Activated naive CD8-positive, alpha-beta T cell treated with anti-CD3 and anti-CD28 coated beads, Interleukin-2, amount 10 ng/mL, durations not matched to agents 7 days and 5 days (primary cell): ENCODE results near the gene TCF7L2. TPM values are rescaled to one million over a fixed set of nuclear protein-coding genes. Genes with fewer than 3 reads are reported as not detected.

Experiments
- ATAC-seq: fragments of 150-1000 bp; cut with Tn5 transposase; one replicate; pipeline ENCODE4 v1.10.0; 2021; ENCODE audit warnings: low read depth, moderate library complexity
- POLR2A ChIA-PET: fragments of 350-600 bp; sonication (Branson Sonifier 250); formaldehyde crosslinking; loops from one replicate; lab custom pipeline; 2021; ENCODE audit warnings: antibody characterized with exemption; lab: Charles Lee
- DNase-seq: peaks from one replicate; pipeline ENCODE4 v3.0.0; 2021
- H3K27ac Mint-ChIP-seq: one replicate; pipeline ENCODE4 v1.8.0; 2022; ENCODE audit warnings: mild to moderate bottlenecking, mixed read lengths
- H3K27me3 Mint-ChIP-seq: one replicate; pipeline ENCODE4 v1.8.0; 2022; ENCODE audit warnings: mild to moderate bottlenecking, moderate library complexity, mixed read lengths
- H3K36me3 Mint-ChIP-seq: one replicate; pipeline ENCODE4 v1.8.0; 2021; ENCODE audit warnings: mild to moderate bottlenecking, mixed read lengths
- H3K4me1 Mint-ChIP-seq: one replicate; pipeline ENCODE4 v1.8.0; 2021; ENCODE audit warnings: mixed read lengths
- H3K4me3 Mint-ChIP-seq: one replicate; pipeline ENCODE4 v1.8.0; 2022; ENCODE audit warnings: mild to moderate bottlenecking, moderate library complexity, mixed read lengths
- H3K9me3 Mint-ChIP-seq: one replicate; pipeline ENCODE4 v1.8.0; 2021; ENCODE audit warnings: mixed read lengths
- total RNA-seq, 2 experiments: library from RNA; stranded (reverse); gene quantifications; one replicate each; pipeline ENCODE4 v1.2.3, GENCODE V29; 2021

The TCF7L2 gene
- total RNA-seq, 2 experiments from 2014 or later: 1.9 to 2.2 TPM

DNA sequence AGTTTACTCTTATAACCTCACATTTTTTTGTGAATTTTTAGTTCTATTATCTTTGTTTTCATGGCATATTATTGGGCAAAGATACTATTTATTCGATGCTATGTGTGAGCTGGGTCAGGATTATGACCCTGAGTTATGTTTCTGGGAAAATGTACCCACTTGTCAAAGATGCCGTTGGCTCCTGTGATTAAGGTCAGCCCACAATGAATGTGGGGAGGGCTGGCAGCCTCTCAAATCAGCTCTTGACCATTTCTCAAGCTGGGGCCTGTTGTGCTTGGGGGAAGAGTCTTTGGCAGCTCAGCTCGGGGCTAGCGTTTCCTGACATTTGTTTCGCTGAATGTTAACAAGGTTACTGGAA lies 97.5 kb downstream of the TCF7L2 start:
- Mint-ChIP-seq H3K36me3 (no peaks in the 10 kb centered on the region), H3K4me1 (peaks cover 7% of the 10 kb centered on the region), H3K9me3 (peaks cover 3% of the 10 kb centered on the region), H3K4me3 (no peak overlapping the region), H3K27ac (no peak overlapping the region), H3K27me3 (peaks cover 16% of the 10 kb centered on the region)
- DNase-seq: no peak
- ATAC-seq: no peak
- POLR2A ChIA-PET: no interaction called here

DNA sequence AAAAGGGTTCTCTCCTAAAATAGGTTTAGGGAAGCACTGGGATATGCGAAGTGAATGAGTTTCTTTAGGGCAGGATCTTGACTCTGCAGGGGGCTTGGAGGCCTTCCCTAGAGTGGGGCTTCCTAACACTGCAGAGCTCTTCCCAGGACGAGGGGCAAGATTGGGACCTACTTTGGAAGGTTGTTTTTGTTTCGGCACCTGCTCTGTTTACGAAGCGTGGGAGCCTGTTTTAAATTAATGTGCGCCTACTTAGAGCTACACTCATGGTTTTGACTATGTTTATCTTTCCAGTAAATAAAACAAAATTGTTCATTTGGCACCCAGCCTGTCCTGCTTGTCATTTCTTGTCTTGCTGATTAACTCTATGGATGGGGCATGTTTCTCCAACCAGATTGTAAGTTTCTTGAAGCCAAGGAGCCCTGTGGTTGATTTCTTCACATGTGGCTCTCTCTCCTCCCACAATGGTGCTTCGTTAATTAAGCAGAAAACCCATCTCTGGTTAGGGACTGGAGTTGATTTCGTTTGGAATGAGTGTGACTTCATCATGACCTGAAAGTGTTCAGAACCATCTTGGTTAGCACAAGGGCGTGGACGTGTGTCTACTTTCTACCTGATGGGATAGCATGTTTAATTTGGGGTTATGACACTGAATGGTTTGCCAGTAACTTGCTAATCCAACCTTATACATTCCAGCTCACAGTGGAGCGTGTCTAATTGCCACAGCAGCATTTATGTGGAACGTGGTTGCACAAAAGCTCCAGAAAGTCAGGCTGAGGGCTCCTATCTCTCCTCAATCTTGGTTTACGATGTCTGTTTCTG lies 98.1 kb downstream of the TCF7L2 start:
- Mint-ChIP-seq H3K27ac (no peak overlapping the region), H3K27me3 (peaks cover 18% of the 10 kb centered on the region), H3K4me1 (peaks cover 7% of the 10 kb centered on the region), H3K4me3 (no peak overlapping the region), H3K9me3 (peaks cover 3% of the 10 kb centered on the region), H3K36me3 (no peaks in the 10 kb centered on the region)
- POLR2A ChIA-PET: no interaction called here
- ATAC-seq (no peak), DNase-seq (no peak)

DNA sequence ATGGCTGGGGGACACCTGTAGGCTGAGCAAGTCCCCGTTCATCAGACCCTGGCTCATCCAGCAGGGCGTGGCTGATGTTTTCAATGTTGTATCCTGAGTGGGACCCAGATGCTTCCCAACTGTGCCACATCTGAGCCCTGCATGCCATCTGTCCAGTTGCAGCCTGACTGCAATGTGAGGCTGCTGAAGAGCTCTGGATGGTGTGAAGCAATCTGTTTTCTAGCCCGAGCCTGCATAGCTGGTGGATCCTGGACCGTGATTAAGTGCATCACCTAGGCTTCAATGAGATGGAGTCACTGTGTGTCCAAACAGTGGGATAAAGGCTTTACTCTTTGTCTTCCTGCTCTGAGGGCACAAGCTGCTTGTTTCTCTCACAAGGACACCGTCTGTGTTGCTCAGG lies 99.8 kb downstream of the TCF7L2 start:
- ATAC-seq: no peak
- DNase-seq: no peak
- Mint-ChIP-seq H3K4me3 (no peak overlapping the region), H3K9me3 (peaks cover under 1% of the 10 kb centered on the region), H3K27ac (no peak overlapping the region), H3K4me1 (peaks cover 7% of the 10 kb centered on the region), H3K36me3 (no peaks in the 10 kb centered on the region), H3K27me3 (peaks cover 25% of the 10 kb centered on the region)
- POLR2A ChIA-PET: no interaction called here

DNA sequence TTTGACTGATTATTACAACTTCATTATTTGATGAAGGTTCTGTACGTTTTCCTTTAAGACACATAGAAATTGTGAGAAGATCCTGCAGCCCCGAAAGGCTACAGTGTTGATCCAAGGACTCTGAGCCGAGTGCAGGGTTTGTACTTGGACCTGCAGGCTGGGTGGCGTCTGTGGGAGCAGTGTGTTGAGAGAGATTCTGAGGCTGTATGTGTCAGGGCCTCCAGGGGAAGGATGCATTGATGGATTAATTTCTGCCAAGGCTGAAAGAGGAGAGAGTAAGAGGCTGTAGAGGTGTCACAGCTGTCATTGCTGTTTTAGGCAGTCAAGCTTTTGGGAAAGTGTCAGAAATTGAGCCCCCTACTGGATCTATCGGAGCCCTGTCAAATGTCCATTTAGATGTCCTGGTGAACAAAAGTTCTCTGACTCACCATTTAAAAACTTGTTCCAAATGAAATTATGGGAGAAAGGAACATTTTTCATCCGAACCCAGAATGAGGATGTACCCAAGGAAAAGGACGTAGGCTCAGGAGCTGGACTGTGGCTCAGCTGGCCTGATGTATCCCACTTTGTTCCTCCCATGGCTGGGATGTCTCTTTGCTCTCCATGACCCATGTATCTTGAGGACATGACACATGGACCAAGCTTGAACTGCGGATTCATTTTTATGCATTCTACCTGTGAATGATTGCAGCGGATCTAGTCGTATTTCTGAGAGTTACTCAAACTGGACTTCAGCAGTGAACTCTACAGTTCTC lies 102.2 kb downstream of the TCF7L2 start:
- H3K27me3 Mint-ChIP-seq: peaks cover 35% of the 10 kb centered on the region
- H3K9me3 Mint-ChIP-seq: no peaks in the 10 kb centered on the region
- POLR2A ChIA-PET: no interaction called here
- ATAC-seq (no peak), DNase-seq (no peak)
- no peak overlapping the region for H3K27ac Mint-ChIP-seq
- H3K4me1 Mint-ChIP-seq: peaks cover 7% of the 10 kb centered on the region
- no peaks in the 10 kb centered on the region for H3K36me3 Mint-ChIP-seq
- H3K4me3 Mint-ChIP-seq: no peak overlapping the region

DNA sequence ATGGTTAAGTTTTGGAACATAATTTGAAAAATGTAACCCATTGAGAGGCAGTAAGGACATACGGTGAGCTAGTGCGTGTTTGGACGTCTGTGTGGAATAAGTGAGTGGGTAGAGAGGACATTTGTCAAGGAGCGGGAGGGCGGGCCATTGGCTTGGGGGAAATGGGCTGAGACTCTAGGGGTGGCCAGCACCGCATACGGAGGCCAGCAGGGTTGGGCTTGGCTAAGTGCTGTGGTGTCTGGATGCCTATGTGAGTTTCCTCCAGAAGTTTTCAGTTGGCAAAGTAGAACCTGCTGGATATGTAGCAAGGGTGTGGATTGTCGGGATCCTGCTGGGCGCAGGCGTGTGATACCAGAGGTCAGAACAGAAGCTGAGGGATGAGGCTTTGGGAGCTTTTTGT lies 103.0 kb downstream of the TCF7L2 start:
- ATAC-seq (no peak), DNase-seq (no peak)
- Mint-ChIP-seq H3K27me3 (peaks cover 35% of the 10 kb centered on the region), H3K4me3 (no peak overlapping the region), H3K4me1 (peaks cover 7% of the 10 kb centered on the region), H3K9me3 (no peaks in the 10 kb centered on the region), H3K27ac (no peak overlapping the region), H3K36me3 (no peaks in the 10 kb centered on the region)
- POLR2A ChIA-PET: no interaction called here

- ATAC-seq (no peak), DNase-seq (no peak)
- Mint-ChIP-seq H3K4me1 (peaks cover 7% of the 10 kb centered on the region), H3K9me3 (no peaks in the 10 kb centered on the region), H3K27me3 (peaks cover 35% of the 10 kb centered on the region), H3K27ac (no peak overlapping the region), H3K4me3 (no peak overlapping the region), H3K36me3 (no peaks in the 10 kb centered on the region)
- POLR2A ChIA-PET: no interaction called here
Observed at GRCh38 chr10:113053881-113054280, 103.8 kb downstream of the TCF7L2 start.

DNA sequence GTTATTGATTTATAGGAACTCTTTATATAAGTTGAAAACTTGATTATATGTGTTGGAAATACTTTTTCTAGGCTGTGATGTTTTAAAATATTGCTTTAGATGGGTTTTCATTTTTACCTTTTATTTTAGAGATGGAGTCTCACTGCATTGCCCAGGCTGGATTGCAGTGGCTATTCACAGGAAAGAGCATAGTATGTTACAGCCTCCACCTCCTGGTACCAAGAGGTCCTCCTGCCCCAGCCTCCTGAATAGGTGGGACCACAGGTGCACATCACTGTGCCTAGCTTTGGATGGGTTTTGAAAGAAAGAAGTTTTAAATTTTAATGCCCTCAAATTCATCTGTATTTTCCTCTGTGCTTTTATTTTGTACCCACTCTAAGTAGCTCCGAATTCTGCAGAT lies 105.4 kb downstream of the TCF7L2 start:
- POLR2A ChIA-PET: no interaction called here
- ATAC-seq: no peak
- no peaks in the 10 kb centered on the region for H3K9me3 Mint-ChIP-seq
- peaks cover 35% of the 10 kb centered on the region for H3K27me3 Mint-ChIP-seq
- DNase-seq: no peak
- peaks cover 6% of the 10 kb centered on the region for H3K4me1 Mint-ChIP-seq
- no peak overlapping the region for H3K27ac Mint-ChIP-seq
- H3K36me3 Mint-ChIP-seq: no peaks in the 10 kb centered on the region
- no peak overlapping the region for H3K4me3 Mint-ChIP-seq

DNA sequence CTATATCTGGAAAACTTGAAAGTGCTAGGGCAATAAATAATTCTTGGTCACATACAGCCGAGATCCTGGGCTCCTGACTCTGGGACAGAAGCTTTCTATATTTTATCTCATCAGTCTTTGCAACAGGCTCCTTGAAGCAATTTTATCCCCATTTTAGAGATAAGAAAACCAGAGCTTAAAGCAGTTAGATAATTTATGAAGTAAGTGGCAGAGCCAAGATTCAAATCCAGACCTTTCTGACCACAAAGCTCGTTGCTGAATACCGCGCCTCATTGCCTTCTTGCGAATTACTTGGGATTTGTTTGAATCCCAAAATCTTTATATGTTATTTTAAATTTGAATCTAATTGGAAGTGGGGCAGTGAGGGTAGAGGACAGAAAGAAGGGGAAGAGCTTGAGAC lies 106.0 kb downstream of the TCF7L2 start:
- Mint-ChIP-seq H3K4me3 (no peak overlapping the region), H3K27me3 (peaks cover 35% of the 10 kb centered on the region), H3K36me3 (no peaks in the 10 kb centered on the region), H3K9me3 (no peaks in the 10 kb centered on the region), H3K4me1 (peaks cover 2% of the 10 kb centered on the region), H3K27ac (no peak overlapping the region)
- POLR2A ChIA-PET: no interaction called here
- ATAC-seq (no peak), DNase-seq (no peak)

DNA sequence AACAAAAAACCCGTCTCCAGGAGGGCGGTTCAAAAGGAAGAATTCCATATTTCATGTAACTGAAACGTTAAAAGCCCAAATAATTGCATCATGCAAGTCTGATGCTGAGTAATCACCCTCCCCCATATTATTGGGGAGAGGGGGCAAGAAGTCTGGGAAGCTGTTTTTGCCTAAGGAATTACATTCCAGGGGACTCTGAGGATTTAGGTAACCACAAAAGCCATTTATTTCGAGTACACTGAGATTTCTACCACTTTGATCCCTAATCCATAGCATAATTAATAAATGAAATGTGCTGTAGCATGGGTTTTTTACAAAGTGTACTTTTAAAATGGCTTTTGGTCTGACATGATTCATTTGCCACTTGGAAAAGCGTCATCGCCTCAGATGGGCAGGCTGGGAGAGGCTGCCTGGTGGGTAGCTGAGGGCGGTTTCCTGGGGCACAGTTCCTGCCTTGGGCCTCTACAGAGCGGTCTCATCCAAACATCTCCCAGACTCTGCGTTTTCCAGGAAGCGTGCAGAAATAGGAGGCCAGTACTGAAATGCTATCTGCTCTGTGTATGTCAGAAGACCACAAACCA lies 106.5 kb downstream of the TCF7L2 start:
- no peaks in the 10 kb centered on the region for H3K4me1 Mint-ChIP-seq
- no peaks in the 10 kb centered on the region for H3K36me3 Mint-ChIP-seq
- no peaks in the 10 kb centered on the region for H3K9me3 Mint-ChIP-seq
- no peak overlapping the region for H3K27ac Mint-ChIP-seq
- no peak for ATAC-seq
- H3K27me3 Mint-ChIP-seq: peaks cover 36% of the 10 kb centered on the region
- DNase-seq: no peak
- POLR2A ChIA-PET: no interaction called here
- no peak overlapping the region for H3K4me3 Mint-ChIP-seq

DNA sequence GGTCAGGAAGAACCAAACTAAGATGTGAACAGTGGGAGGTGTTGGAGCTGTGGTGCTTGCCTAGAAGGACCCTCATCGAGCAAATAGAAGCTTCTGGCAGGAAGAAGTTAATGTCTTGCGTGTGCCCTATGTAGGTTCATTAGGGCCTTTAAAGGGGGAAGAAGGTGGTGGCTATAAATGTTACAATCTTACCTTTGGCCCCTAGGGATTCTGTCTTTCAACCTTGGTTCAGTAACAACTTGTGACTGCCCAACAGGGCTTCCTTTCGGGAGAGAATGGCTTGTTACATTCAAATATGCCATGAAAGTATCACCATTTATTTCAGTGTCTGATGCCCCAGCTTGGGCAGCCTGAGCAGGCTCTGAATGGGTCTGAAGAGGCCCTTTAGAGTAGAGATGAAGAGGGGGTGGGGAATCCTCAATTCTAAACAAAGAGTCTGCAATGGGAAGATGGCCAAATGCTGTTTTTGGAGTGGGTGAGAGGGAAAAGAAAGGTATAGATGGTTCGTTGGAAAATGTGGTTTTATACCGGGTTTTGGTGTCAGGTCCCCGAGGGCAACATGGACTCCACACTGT lies 108.0 kb downstream of the TCF7L2 start:
- H3K4me1 Mint-ChIP-seq: no peaks in the 10 kb centered on the region
- H3K9me3 Mint-ChIP-seq: no peaks in the 10 kb centered on the region
- peaks cover 30% of the 10 kb centered on the region for H3K27me3 Mint-ChIP-seq
- DNase-seq (no peak), ATAC-seq (no peak)
- H3K27ac Mint-ChIP-seq: no peak overlapping the region
- H3K36me3 Mint-ChIP-seq: no peaks in the 10 kb centered on the region
- POLR2A ChIA-PET: no interaction called here
- no peak overlapping the region for H3K4me3 Mint-ChIP-seq

DNA sequence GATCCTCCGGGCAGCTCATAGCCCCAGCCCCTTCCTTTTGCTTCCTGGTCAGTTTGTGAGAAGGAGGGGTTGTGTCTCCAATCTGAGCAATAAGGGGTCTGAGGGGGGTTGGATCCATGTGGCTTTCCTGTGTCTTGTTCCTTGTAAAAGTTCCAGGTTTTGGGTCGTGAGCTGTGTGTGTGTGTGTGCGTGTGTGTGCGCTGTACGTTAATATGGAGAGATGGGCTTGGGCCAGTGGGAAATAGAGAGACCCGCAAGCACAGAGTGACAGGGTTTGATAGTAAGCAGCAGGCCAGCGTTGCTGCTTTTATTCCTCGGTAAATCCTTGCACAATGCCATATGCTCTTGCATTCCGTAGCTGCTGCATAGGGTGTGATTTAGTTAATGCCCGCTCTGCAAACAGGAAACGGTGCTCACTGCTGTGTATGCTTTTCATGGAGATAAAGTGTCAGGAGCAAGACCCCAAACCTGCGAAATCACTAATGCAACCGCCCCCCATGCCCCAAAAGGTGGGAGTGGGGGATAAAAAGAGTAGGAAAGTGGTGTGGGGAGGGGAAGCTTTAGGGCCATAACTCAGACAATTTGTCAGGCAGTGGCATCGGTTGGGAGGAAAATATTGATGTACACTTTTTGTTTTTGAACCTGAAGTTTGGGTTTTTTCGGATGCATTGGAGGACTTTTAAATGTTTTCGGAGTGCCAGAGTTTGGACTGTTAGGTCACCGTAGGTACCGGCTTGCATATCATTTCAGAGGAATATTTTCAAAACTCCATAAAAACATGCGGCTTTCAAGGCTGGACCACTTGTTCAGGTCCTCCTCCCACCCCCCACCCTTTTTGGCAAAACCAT lies 108.7 kb downstream of the TCF7L2 start:
- DNase-seq (no peak), ATAC-seq (no peak)
- Mint-ChIP-seq H3K4me1 (no peaks in the 10 kb centered on the region), H3K27me3 (peaks cover 28% of the 10 kb centered on the region), H3K36me3 (no peaks in the 10 kb centered on the region), H3K27ac (no peak overlapping the region), H3K9me3 (no peaks in the 10 kb centered on the region), H3K4me3 (no peak overlapping the region)
- POLR2A ChIA-PET: no interaction called here

DNA sequence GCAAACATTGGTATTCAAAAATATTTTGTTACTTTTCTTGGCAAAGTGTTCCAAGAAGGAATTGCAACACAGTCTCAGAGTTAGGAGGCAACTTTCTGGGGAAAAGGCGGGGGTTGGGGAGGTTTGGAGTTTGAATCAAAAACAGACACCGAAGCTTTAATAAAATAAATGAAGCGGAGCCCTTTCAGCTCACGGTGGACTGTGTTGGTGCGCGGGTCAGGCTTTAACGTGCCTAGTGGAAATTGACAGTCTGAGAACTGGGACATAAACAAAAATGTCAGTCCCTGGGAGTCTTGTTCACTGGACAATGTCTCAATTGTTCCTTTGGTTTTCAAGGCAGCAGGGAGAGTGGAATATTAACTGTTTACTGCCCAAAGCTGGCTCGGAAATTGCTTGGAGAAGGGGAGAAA lies 109.3 kb downstream of the TCF7L2 start:
- no peak overlapping the region for H3K27ac Mint-ChIP-seq

More for the DNA sequence above, 109.3 kb downstream of the TCF7L2 start:
- Mint-ChIP-seq H3K9me3 (no peaks in the 10 kb centered on the region), H3K4me1 (no peaks in the 10 kb centered on the region), H3K4me3 (no peak overlapping the region), H3K36me3 (no peaks in the 10 kb centered on the region), H3K27me3 (peaks cover 25% of the 10 kb centered on the region)
- ATAC-seq (no peak), DNase-seq (no peak)
- POLR2A ChIA-PET: no interaction called here
